Activated T-cell treated with anti-CD3 and anti-CD28 coated beads, Interleukin-2, amount 50 U/mL, for 24 hours (primary cell): ENCODE data around the gene GPR37L1.
"Not testable (repeated sequence)": the region's sequence is repeated elsewhere in the genome, so short reads cannot be mapped to it uniquely, and the experiment has no call there.

ENCODE experiments used
- DNase-seq: peaks from one replicate; pipeline ENCODE4 v3.0.0-alpha.2; 2020
- H3K27ac Mint-ChIP-seq: 2 replicates; pipeline ENCODE4 v1.8.0; 2020; ENCODE audit warnings: mild to moderate bottlenecking, mixed read lengths
- H3K27me3 Mint-ChIP-seq: 2 replicates; pipeline ENCODE4 v1.8.0; 2020; ENCODE audit warnings: mixed read lengths
- H3K36me3 Mint-ChIP-seq: 2 replicates; pipeline ENCODE4 v1.8.0; 2020; ENCODE audit warnings: low read depth, mixed read lengths
- H3K4me1 Mint-ChIP-seq: 2 replicates; pipeline ENCODE4 v1.8.0; 2020; ENCODE audit warnings: low read depth, mixed read lengths
- H3K4me3 Mint-ChIP-seq: 2 replicates; pipeline ENCODE4 v1.8.0; 2020; ENCODE audit warnings: mild to moderate bottlenecking, moderate library complexity, mixed read lengths
- H3K9me3 Mint-ChIP-seq: 2 replicates; pipeline ENCODE4 v1.8.0; 2020; ENCODE audit warnings: mixed read lengths

Gene GPR37L1

GRCh38 chr1:202176949-202177927, 54.5 kb downstream of the GPR37L1 start:
- Mint-ChIP-seq H3K9me3 (no peaks in the 10 kb centered on the region), H3K4me3 (no peak overlapping the region)

GRCh38 chr1:202179828-202180750, 57.4 kb downstream of the GPR37L1 start:
- H3K27me3 Mint-ChIP-seq = no peaks in the 10 kb centered on the region
- no peak overlapping the region for H3K4me3 Mint-ChIP-seq
- DNase-seq = no peak
- peaks cover 14% of the 10 kb centered on the region for H3K4me1 Mint-ChIP-seq
- H3K36me3 Mint-ChIP-seq = no peaks in the 10 kb centered on the region
- H3K9me3 Mint-ChIP-seq = no peaks in the 10 kb centered on the region
- no peak overlapping the region for H3K27ac Mint-ChIP-seq

More at GRCh38 chr1:202176949-202177927, 54.5 kb downstream of the GPR37L1 start:
- no peaks in the 10 kb centered on the region for H3K36me3 Mint-ChIP-seq
- no peaks in the 10 kb centered on the region for H3K4me1 Mint-ChIP-seq
- H3K27me3 Mint-ChIP-seq = no peaks in the 10 kb centered on the region
- no peak for DNase-seq
- no peak overlapping the region for H3K27ac Mint-ChIP-seq

DNA sequence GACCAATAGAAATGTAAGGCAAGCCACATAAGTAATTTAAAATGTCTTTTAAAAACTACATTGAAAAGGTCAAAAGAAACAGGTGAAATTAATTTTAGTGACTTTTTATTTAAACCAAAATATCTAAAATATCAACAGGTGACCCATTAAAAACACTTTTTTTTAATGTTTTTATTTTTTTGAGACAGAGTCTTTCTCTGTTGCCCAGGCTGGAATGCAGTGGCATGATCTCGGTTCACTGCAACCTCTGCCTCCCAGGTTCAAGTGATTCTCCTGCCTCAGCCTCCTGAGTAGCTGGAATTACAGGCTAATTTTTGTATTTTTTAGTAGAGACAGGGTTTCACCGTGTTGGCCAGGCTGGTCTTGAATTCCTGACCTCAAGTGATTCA, 58.0 kb downstream of the GPR37L1 start:
- DNase-seq, H3K9me3 Mint-ChIP-seq, H3K36me3 Mint-ChIP-seq, H3K27me3 Mint-ChIP-seq, H3K27ac Mint-ChIP-seq, H3K4me3 Mint-ChIP-seq: not testable (repeated sequence)
- peaks cover 14% of the 10 kb centered on the region for H3K4me1 Mint-ChIP-seq

- peaks cover 14% of the 10 kb centered on the region for H3K4me1 Mint-ChIP-seq
- H3K27ac Mint-ChIP-seq = no peak overlapping the region
- DNase-seq = no peak
- peaks cover 3% of the 10 kb centered on the region for H3K27me3 Mint-ChIP-seq
- no peaks in the 10 kb centered on the region for H3K36me3 Mint-ChIP-seq
- H3K4me3 Mint-ChIP-seq = no peak overlapping the region
- H3K9me3 Mint-ChIP-seq = no peaks in the 10 kb centered on the region
Observed at GRCh38 chr1:202181586-202181985, 58.9 kb downstream of the GPR37L1 start.

DNA sequence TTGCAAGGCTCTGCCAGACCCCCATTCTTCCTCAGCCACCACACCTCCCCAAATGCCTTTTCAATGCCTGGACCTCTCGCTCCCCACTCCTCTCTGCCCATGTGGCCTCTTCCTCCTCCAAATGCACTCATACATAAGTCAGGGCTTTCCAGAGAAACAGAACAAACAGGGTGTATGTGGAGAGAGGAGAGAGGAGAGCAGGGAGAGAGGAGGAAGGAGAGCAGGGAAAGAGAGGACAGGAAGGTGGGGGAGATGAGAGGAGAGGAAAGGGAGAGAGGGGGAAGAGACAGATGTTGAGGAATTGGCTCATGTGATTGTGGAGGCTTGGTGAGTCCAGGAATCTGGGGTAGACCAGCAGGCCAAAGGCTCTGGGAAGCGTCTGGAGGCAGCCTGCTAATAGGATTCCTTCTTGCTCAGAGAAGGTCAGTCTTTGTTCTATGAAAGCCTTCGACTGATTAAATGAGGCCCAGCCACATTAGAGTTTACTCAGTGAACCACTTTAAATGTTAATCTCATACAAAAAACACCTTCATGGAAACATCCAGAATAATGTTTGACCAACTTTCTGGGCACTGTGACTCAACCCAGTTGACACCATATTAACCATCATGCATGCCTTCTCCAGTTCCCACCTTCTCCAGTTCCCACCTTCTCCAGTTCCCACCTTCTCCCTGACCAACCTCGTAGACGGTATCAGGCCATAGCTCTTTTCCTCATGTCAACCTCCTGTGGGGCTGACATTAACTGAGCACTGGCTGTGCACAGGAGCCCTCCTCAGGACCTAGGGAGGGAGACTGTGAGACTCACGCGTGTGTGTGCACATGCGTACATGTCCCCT, 59.5 kb downstream of the GPR37L1 start:
- H3K27ac Mint-ChIP-seq = no peak overlapping the region
- no peaks in the 10 kb centered on the region for H3K36me3 Mint-ChIP-seq
- H3K4me1 Mint-ChIP-seq = peaks cover 14% of the 10 kb centered on the region
- H3K27me3 Mint-ChIP-seq = peaks cover 3% of the 10 kb centered on the region
- H3K4me3 Mint-ChIP-seq = no peak overlapping the region
- no peaks in the 10 kb centered on the region for H3K9me3 Mint-ChIP-seq
- no peak for DNase-seq
